SJCRH30 (cell line): ENCODE measurements around the gene STIM1. TPM values are rescaled to one million over a fixed set of nuclear protein-coding genes. Genes with fewer than 3 reads are reported as not detected.
"Not testable (repeated sequence)": the region's sequence is repeated elsewhere in the genome, so short reads cannot be mapped to it uniquely, and the experiment has no call there.

Experiments
- DNase-seq, 2 experiments: peaks; one replicate each; pipeline ENCODE4 v3.0.0-alpha.2; 2015 to 2020
- H3K27ac ChIP-seq: fragments of 250-450 bp; sonication (Bioruptor Pico); 2 replicates; pipeline ENCODE4 v1.5.1; 2020; ENCODE audit warnings: mild to moderate bottlenecking, moderate library complexity
- H3K27me3 ChIP-seq: fragments of 250-450 bp; sonication (Bioruptor Pico); 2 replicates; pipeline ENCODE4 v1.5.1; 2020; ENCODE audit warnings: mild to moderate bottlenecking, moderate library complexity
- H3K36me3 ChIP-seq: fragments of 250-450 bp; sonication (Bioruptor Pico); 2 replicates; pipeline ENCODE4 v1.5.1; 2020; ENCODE audit warnings: mild to moderate bottlenecking, moderate library complexity
- H3K4me1 ChIP-seq: fragments of 250-450 bp; sonication (Bioruptor Pico); 2 replicates; pipeline ENCODE4 v1.5.1; 2020; ENCODE audit warnings: mild to moderate bottlenecking, moderate library complexity
- H3K4me3 ChIP-seq: fragments of 250-450 bp; sonication (Bioruptor Pico); 2 replicates; pipeline ENCODE4 v1.5.1; 2020; ENCODE audit warnings: mild to moderate bottlenecking, moderate library complexity
- H3K9me3 ChIP-seq: fragments of 250-450 bp; sonication (Bioruptor Pico); replicated peaks from 2 replicates; pipeline ENCODE4 v1.5.1; 2020; ENCODE audit warnings: mild to moderate bottlenecking, moderate library complexity
- total RNA-seq: library from RNA; depleted of rRNA; stranded (reverse); fragments of >200 nt; shearing (Covaris generic); gene quantifications from 2 replicates; pipeline ENCODE4 v1.2.3, GENCODE V29; 2014

The STIM1 gene
- total RNA-seq, 1 experiment from 2014 or later: 14.7 TPM

DNA sequence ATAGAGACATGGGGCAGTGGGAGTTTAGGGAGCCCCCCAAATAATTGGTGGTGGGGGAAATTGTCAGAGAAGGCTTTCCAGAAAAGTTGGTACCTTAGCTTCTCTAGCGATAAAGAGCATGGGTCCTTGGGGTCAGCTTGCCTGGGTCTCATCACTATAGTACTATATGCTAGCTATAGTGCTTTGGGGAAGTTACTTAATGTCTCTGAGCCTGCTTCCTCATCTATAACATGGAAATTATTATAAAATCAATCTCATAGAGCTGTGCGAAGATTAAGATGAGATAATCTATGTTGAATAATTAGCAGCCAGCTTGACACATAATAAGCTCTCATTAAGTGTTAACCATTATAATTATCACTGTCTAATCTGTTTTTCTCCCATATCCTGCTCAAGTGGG lies 41.2 kb downstream of the STIM1 start:
- H3K9me3 ChIP-seq: no peaks in the 10 kb centered on the region
- H3K4me1 ChIP-seq: no peaks in the 10 kb centered on the region
- H3K36me3 ChIP-seq: no peaks in the 10 kb centered on the region
- no peaks in the 10 kb centered on the region for H3K27me3 ChIP-seq
- no peak for DNase-seq
- no peak overlapping the region for H3K4me3 ChIP-seq
- no peak overlapping the region for H3K27ac ChIP-seq

DNA sequence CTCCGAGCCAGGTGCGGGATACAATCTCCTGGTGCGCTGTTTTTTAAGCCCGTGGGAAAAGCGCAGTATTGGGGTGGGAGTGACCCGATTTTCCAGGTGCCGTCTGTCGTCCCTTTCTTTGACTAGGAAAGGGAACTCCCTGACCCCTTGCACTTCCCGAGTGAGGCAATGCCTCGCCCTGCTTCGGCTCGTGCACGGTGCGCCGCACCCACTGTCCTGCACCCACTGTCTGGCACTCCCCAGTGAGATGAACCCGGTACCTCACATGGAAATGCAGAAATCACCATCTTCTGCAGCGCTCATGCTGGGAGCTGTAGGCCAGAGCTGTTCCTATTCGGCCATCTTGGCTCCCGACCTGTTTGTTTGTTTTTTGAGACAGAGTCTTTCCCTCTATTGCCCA lies 44.8 kb downstream of the STIM1 start:
- not testable (repeated sequence) for H3K27ac ChIP-seq, DNase-seq, H3K9me3 ChIP-seq, H3K36me3 ChIP-seq, H3K4me1 ChIP-seq, H3K27me3 ChIP-seq, H3K4me3 ChIP-seq

DNA sequence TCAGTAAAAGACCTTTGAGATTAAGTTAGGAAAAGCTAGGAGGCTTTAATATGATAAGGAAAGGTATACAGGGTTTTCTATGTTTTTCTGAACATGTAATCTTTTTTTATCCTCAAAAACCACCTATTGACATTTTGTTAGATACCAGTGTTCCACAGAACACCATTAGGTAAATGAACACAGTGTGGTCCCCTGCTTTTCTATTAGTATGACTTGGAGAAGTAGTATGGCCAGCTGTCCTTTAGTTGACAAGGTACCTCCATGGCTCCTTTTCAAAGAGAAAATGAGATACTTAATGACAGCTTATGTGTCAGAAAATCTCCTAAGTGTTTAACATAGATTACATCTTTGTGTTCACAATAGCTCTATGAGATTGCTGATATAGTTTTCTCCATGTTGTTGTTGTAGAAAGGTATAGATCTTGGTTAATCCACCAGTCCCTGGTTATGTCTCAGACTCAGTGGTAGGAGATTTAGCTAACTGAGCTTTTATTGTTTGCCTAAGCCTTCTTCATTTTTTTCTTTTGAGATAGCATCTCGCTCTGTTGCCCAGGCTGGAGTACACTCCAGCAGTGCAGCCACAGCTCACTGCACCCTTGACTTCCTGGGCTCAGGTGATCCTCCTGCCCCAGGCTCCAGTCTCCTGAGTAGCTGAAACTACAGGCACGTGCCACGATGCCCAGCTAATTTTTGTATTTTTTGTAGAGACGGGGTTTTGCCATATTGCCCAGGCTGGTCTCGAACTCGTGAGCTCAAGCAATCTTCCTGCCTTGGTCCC lies 46.0 kb downstream of the STIM1 start:
- H3K36me3 ChIP-seq: no peaks in the 10 kb centered on the region
- no peak overlapping the region for H3K4me3 ChIP-seq
- H3K9me3 ChIP-seq: no peaks in the 10 kb centered on the region
- H3K4me1 ChIP-seq: no peaks in the 10 kb centered on the region
- H3K27me3 ChIP-seq: no peaks in the 10 kb centered on the region
- no peak overlapping the region for H3K27ac ChIP-seq
- DNase-seq: no peak

DNA sequence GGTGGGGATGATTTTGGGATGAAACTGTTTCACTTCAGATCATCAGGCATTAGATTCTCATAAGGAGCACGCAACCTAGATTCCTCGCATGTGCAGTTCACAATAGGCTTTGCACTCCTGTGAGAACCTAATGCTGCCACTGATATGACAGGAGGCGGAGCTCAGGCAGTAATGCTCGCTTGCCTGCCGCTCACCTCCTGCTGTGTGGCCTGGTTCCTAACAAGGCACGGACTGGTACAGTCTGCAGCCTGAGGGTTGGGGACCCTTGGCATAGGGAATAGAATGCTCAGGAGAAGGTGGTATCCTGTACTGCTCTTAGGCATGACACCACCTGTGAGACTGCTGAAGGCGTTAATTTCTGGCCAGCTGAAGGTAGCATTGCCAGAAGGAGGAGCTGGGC lies 47.0 kb downstream of the STIM1 start:
- Histone ChIP-seq H3K27ac (no peak overlapping the region), H3K4me1 (no peaks in the 10 kb centered on the region), H3K4me3 (no peak overlapping the region), H3K36me3 (no peaks in the 10 kb centered on the region), H3K27me3 (no peaks in the 10 kb centered on the region), H3K9me3 (no peaks in the 10 kb centered on the region)
- no peak for DNase-seq

DNA sequence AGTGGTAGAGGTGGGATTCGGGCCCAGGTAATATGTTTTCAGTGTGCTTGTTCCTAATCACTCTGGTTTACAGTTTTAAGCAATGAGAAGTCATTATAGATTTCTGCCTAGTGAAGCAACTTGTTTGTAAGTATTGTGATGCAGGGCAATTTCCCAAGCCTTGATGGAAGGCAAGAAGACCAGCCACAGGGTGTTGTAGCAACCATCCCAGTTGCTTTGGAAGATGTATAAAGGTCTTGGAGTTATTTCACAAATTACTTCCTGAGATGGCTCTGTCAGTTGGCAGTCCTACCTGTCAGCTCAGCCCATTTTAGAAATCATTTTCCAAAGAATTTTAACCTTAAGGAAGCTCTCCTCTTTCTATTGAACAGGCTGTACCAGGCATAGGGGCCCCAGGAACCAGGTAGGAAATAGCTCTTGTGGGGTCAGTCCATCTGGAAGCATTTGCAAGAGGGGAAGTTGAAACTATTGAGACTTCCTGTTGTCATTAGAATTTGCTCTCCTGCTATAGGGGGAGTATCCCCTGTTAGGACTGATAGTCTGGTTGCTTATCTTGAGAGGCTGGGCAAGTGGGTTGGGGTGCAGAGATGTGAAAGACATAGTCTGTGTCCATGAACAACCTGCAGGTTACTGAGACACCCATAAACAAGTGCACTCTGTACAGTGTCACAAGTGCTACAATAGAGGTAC lies 47.9 kb downstream of the STIM1 start:
- DNase-seq: no peak
- no peaks in the 10 kb centered on the region for H3K4me1 ChIP-seq
- H3K27me3 ChIP-seq: no peaks in the 10 kb centered on the region
- H3K4me3 ChIP-seq: no peak overlapping the region
- no peaks in the 10 kb centered on the region for H3K36me3 ChIP-seq
- no peaks in the 10 kb centered on the region for H3K9me3 ChIP-seq
- H3K27ac ChIP-seq: no peak overlapping the region

DNA sequence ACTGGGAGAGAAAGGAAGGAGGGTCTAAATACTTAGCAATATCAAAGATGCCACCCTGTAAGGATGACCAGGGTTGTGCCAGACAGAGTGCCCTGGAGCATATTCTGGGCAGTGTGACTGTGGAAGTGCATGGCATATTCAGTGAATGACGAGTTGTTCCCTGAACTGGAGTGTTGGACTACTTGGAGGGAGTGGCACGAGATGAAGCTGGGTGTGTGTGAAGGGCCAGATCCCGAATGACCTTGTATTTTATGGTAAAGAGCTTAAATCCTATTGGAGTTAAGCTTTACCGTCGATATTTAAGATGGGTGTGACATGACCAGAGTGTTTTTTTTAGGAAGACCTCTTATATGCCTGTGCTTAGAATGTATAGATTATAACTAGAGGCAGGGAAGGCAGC lies 48.8 kb downstream of the STIM1 start:
- no peaks in the 10 kb centered on the region for H3K9me3 ChIP-seq
- no peaks in the 10 kb centered on the region for H3K4me1 ChIP-seq
- DNase-seq: no peak
- H3K27me3 ChIP-seq: no peaks in the 10 kb centered on the region
- no peak overlapping the region for H3K4me3 ChIP-seq
- H3K36me3 ChIP-seq: no peaks in the 10 kb centered on the region
- no peak overlapping the region for H3K27ac ChIP-seq

DNA sequence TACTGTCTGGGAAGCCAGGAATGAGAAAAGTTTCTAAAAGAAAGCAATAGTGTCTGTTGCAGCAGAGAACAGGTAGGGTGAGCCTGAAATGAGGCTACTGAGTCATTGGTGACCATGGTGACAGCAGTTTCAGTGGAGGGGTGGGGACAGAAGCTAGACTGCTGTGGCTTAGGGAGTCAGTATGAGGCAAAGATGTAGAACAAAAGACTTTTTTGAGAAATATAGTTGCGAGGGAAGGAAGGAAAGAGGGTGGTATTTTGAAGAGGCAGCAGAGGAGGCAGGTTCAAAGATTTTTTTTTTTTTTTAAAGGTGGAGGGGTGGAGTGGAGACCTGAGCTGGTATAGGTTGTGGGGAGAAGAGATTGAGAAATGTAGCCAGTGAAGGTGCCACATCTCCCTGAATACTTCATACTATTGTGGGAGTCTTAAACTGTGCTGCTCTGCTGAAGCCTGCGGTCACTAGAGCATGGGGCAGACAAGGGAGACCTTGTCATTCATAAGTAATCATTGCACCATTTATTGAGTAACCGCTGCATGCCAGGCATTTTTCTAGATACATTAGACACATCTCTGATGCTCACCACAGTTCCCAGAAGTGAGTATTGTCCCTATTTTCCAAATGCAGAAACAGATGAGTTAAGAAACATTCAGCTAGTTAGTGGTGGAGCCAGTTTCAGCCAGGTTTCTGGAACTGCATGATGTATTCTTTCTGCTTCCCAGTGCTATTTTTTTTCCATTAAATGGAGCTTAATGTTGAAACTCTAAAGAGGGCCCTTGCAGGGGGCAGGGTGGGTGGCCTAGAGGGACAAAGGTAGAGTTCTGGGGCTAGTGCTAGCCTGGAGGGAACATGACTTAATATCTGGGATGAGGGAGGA lies 49.9 kb downstream of the STIM1 start:
- DNase-seq: no peak
- Histone ChIP-seq H3K4me1 (no peaks in the 10 kb centered on the region), H3K36me3 (no peaks in the 10 kb centered on the region), H3K27ac (no peak overlapping the region), H3K4me3 (no peak overlapping the region), H3K9me3 (no peaks in the 10 kb centered on the region), H3K27me3 (no peaks in the 10 kb centered on the region)

DNA sequence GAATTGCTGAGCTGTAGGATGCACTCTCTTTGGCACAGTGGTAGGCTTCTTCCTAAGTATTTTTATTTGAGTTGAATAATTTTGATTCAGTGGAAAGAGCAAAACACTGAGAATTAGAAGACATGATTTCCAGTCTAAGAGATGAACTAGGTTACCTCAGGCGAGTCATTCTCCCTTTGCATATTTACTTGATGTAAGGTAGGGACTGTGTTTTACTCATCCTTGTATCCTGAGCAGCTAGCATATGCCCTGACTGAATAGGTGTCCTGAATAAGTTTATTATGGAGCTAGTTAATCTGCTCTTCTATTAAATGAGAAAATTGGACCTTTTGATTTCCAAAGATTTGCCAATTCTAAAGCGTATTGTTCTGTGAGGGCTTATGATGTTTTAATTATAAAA lies 50.7 kb downstream of the STIM1 start:
- Histone ChIP-seq H3K27ac (no peak overlapping the region), H3K27me3 (no peaks in the 10 kb centered on the region)
- DNase-seq: no peak

DNA sequence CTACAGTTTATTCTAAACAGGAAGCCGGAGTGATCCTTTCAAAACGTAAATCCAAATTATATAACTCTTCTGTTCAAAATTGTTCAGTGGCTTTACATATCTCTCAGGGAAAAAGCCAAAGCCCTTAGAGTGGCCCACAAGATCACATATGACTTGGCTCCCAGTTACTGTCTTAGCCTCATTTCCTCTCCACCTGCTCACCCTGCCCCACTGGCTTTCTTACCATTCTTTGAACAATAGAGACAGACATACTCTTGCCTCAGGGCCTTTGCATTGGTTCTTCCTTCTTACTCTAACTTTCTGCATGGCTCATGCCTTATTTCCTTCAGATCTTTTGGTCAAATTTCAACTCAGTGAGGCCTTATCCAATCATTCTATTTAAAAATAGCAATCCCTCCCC lies 52.1 kb downstream of the STIM1 start:
- H3K36me3 ChIP-seq: no peaks in the 10 kb centered on the region
- H3K9me3 ChIP-seq: no peaks in the 10 kb centered on the region
- H3K27me3 ChIP-seq: no peaks in the 10 kb centered on the region
- DNase-seq: no peak
- H3K27ac ChIP-seq: no peak overlapping the region
- H3K4me3 ChIP-seq: no peak overlapping the region
- H3K4me1 ChIP-seq: no peaks in the 10 kb centered on the region

More for the DNA sequence above, 50.7 kb downstream of the STIM1 start:
- H3K4me3 ChIP-seq: no peak overlapping the region
- no peaks in the 10 kb centered on the region for H3K9me3 ChIP-seq
- H3K4me1 ChIP-seq: no peaks in the 10 kb centered on the region
- no peaks in the 10 kb centered on the region for H3K36me3 ChIP-seq

DNA sequence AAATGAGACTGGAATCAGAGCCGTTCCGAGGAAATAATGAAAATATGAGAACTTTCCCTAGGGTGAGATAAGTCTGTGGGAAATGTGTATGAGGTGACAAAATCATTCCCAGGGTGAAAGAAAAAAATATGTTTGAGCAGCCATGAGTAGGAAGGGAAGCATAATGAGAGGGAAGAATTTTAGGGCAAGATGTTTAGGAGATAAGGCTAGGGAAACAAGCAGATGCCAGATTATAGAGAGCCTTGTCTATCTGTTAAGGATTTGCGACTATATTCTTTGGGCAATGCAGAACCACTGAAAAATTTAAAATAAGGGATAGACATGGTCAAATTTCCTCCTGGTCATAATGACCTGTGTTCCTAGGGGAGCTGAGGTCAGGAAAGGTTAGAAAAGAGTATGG lies 54.4 kb downstream of the STIM1 start:
- DNase-seq: no peak
- Histone ChIP-seq H3K36me3 (no peaks in the 10 kb centered on the region), H3K4me1 (no peaks in the 10 kb centered on the region), H3K9me3 (no peaks in the 10 kb centered on the region), H3K27ac (no peak overlapping the region), H3K27me3 (no peaks in the 10 kb centered on the region), H3K4me3 (no peak overlapping the region)

DNA sequence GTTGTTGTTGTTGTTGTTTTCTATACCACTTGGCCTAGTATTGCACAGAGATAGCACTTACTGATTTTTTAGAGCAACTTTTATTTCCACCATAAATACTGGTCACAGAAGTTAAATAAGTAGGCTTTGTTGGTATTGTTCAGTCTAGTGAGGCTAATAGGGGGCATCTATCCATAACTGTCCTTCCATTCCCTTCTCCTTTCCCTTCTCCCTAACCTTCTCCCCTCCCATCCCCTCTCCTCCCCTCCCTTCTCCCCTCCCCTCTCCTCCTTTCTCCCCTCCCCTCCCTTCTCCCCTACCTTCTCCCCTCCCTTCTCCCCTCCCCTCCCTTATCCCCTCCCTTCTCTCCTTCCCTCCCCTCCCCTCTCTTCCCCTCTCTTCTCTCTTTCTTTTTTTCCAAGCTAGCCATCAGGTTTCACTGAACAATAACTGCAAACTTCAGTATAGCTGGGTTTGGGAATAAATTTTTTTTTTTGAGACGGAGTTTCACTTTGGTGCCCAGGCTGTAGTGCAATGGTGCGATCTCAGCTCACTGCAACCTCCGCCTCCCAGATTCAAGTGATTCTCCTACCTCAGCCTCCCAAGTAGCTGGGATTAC lies 56.5 kb downstream of the STIM1 start:
- Histone ChIP-seq H3K9me3 (no peaks in the 10 kb centered on the region), H3K4me3 (no peak overlapping the region), H3K4me1 (no peaks in the 10 kb centered on the region), H3K27ac (no peak overlapping the region), H3K36me3 (no peaks in the 10 kb centered on the region), H3K27me3 (no peaks in the 10 kb centered on the region)
- no peak for DNase-seq

DNA sequence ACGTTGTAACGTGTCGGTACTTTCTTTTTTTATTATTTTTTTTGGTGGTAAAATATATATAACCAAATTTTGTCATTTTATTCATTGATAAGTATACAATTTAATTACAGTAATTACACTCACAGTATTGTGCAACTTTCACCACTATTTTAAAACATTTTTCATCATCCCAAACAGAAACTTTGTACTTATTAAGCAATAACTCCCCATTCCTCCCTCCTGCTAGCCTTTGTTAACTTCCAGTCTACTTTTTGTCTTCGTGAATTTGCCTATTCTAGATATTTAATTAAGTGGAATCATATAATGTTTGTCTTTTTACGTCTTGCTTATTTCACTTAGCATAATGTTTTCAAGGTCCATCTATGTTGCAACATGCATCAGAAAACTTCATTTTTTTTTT lies 58.5 kb downstream of the STIM1 start:
- no peaks in the 10 kb centered on the region for H3K27me3 ChIP-seq
- H3K27ac ChIP-seq: no peak overlapping the region
- DNase-seq: no peak
- H3K4me1 ChIP-seq: no peaks in the 10 kb centered on the region
- no peaks in the 10 kb centered on the region for H3K9me3 ChIP-seq
- no peak overlapping the region for H3K4me3 ChIP-seq
- no peaks in the 10 kb centered on the region for H3K36me3 ChIP-seq

DNA sequence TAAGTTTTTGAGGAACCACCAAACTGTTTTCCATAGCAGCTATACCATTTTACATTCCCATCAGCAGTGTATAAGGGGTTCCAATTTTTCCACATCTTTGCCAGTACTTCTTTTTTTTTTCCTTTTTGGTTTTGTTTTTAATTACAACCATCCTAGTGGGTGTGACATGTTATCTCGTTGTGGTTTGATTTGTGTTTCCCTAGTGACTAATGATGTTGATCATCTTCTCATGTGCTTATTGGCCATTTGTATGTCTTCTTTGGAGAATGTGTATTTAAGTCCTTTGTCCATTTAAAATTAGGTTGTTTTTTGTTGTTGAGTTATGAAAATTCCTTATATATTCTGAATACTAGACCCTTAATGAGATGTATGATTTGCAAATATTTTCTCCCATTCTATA lies 59.3 kb downstream of the STIM1 start:
- Histone ChIP-seq H3K27ac (no peak overlapping the region), H3K36me3 (no peaks in the 10 kb centered on the region), H3K9me3 (no peaks in the 10 kb centered on the region), H3K4me1 (no peaks in the 10 kb centered on the region), H3K4me3 (no peak overlapping the region), H3K27me3 (no peaks in the 10 kb centered on the region)
- no peak for DNase-seq

DNA sequence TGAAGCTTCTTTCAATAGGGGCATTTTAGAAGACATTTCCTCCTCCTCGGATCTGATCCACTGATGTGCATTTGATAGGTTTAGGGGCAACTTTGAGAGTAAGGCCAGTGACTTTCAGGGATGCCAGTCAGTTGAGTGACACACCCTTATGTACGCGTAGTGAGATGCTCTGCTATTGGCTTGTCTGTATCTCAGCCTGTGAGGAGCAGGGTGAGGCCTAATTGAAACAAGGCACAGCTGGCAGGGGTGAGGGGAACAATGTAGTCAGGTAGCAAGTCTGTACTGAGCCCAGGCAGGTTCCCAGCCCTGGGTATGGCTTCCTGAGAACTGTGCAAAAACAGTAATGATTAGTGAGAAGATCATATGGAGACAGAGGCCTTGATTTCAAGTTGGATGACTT lies 61.5 kb downstream of the STIM1 start:
- no peak for DNase-seq
- Histone ChIP-seq H3K4me3 (no peak overlapping the region), H3K4me1 (no peaks in the 10 kb centered on the region), H3K36me3 (no peaks in the 10 kb centered on the region), H3K9me3 (no peaks in the 10 kb centered on the region), H3K27ac (no peak overlapping the region), H3K27me3 (no peaks in the 10 kb centered on the region)
